H4 (cell line): ENCODE results near the gene TUBA4B. TPM values are rescaled to one million over a fixed set of nuclear protein-coding genes. Genes with fewer than 3 reads are reported as not detected.
"Not testable (repeated sequence)": the region's sequence is repeated elsewhere in the genome, so short reads cannot be mapped to it uniquely, and the experiment has no call there.

Experiments
- DNase-seq: peaks from one replicate; pipeline ENCODE4 v3.0.0-alpha.2; 2015; ENCODE audit warnings: low spot score
- total RNA-seq: library from RNA; depleted of rRNA; stranded (reverse); fragments of >200 nt; shearing (Covaris generic); gene quantifications from 2 replicates; pipeline ENCODE4 v1.2.3, GENCODE V29; 2014

TUBA4B gene
- total RNA-seq, 1 experiment from 2014 or later = not detected

DNA sequence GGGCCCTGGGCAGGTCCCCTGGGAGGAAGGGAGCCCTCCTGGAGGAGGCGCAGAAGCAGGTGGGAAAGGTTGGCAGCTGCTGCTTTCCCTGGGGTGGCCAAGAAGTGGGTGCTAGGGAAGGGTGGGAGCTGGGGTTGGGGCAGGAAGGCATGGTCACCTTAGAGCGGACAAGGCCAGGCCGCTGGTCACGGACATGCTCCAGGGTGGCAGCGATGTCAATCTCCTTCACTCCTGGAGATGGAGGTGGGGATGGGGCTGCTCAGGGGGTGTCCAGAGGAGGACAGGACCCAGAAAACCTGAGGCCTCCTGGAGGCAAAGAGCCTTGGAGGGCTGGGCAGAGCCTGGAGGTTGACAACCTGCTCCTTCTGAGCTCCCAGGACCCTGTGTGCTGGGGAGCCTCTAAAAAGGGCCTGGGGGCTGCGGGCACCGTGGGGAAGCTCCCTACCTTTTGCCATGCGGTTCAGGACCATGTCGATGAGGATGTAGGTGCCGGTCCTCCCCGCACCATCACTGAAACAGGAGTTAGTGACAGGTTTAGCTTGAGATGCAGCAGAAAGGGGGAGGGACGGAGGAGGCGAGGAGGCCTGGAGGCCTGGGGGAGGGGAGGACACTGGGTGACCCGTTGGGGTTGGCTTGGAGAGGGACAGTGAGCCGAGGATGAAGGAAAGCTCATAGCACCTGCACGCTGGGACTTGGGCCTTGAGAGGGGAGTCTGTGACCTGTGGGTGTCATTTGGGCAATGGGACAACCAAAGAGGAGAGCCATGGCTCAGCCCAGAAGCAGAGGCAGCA is 37.5 kb downstream of the TUBA4B start:
- no peak for DNase-seq

- no peak for DNase-seq
Observed at GRCh38 chr2:219291394-219291793, 38.4 kb downstream of the TUBA4B start.

- DNase-seq = no peak
Observed at GRCh38 chr2:219291910-219292490, 39.0 kb downstream of the TUBA4B start.

DNA sequence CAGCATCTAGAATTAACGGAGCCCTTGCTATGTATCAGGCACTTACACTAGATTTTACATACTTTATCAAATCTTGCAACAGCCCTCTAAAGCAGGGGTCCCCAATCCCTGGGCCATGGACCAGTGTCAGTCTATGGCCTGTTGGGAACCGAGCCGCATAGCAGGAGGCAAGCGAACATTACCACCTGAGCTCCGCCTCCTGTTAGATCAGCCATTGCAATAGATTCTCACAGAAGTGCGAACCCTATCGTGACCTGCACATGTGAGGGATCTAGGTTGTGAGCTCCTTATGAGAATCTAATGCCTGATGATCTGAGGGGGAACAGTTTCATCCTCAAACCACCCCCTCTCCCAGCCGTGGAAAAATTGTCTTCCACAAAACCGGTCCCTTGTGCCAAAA is 39.6 kb downstream of the TUBA4B start:
- no peak for DNase-seq

- DNase-seq = no peak
Observed at GRCh38 chr2:219293736-219294231, 40.7 kb downstream of the TUBA4B start.

DNA sequence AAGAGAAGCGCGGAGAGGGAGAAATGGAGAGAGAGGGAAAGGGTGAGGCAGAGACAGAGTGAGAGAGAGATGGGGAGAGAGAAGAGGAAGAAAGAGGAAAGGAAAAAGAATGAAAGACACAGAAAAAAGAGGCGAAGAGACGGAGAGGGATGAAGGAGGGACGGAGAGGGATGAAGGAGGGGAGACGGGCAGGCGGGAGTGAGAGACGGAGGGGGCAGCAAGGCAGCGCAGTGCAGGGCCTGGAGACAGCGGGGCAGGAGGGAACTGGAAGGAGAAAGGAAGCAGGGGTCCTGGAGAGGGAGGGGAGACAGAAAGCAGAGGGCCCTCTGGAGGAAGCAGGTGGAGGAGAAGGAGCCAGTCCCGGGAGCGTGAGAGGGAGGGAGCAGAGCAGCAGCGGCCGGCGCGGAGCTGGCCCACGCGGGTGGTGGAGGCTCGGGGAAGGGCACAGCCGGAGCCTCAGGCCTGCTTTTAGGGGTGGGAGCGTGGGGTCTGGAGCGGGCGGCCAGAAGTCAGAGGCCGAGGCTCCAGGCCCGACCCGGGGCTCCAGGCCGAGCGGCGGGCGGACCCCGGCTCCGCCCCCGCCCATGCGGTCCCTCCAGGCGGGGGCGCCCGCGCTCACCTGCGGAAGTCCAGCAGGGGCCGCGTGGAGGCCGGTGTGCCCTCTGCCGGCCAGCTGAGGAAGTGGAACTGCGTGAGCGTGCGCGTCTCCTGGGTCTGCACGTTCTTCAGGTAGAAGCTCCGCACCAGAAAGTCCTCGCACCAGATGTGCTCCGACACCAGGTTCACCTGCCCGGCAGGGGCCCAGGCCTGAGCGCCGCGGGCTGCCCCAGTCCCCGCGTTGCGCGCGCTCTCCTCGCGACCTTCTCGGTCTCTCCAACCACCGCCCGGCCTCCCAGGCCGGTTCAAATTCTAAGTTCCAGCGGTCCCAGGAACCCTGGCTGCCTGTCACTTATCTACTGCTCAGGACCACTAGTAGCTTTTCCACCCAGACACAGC is 41.6 kb downstream of the TUBA4B start:
- DNase-seq = peak; percentile 61

DNA sequence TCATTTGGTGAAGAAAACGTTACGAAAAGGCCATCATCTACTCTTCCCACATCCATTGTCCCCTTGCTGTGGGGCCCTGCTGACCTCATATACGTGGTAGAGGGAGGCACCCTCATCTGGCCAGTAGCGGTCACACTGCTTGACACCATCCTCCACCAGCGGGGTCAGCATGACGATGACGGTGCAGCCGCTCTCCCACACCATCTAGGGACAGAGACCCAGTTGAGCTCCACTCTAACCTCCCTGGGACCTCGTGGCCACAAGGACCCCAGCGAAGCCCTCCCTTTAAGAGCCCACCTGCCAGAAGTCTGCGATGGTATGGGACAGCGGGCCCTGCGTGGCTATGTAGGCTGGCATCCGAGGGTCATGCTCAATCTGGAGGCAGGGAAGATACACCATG is 43.1 kb downstream of the TUBA4B start:
- DNase-seq = no peak

GRCh38 chr2:219296631-219297391 is 43.8 kb downstream of the TUBA4B start:
- DNase-seq = no peak

- no peak for DNase-seq
Observed at GRCh38 chr2:219297766-219298456, 44.9 kb downstream of the TUBA4B start.

- DNase-seq = peak; percentile 59
Observed at GRCh38 chr2:219298759-219299371, 45.8 kb downstream of the TUBA4B start.

- DNase-seq = no peak
Observed at GRCh38 chr2:219299372-219299760, 46.3 kb downstream of the TUBA4B start.

- DNase-seq = no peak
Observed at GRCh38 chr2:219300022-219300421, 47.0 kb downstream of the TUBA4B start.

DNA sequence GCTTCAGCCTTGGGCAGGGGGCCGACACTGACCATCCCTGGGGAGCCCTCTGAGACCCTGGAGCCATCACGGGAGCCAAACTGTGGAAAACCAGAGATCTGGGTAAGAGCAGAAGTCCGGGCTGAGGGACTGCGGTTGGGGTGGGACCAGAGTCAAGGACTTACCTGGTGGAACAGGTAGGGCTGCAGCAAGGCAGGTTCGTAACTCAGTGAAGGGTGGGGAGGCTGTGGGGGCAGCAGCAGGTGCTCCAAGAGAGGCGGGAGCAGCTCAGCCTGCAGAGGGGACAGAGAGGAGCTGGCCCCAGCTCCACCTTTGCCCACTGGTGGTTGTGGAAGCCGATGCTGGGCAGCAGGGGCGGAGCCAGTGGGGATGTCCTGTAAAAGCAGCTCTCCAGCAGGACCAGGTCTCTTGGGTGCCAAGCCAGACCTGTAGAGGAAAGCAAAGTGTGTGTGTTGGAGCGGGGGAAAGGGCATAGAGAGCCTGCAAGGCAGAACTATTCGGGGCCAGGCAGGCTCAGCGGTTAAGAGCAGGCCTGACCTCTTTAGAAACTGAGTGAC is 49.4 kb downstream of the TUBA4B start:
- no peak for DNase-seq

- no peak for DNase-seq
Observed at GRCh38 chr2:219304223-219304622, 51.2 kb downstream of the TUBA4B start.

DNA sequence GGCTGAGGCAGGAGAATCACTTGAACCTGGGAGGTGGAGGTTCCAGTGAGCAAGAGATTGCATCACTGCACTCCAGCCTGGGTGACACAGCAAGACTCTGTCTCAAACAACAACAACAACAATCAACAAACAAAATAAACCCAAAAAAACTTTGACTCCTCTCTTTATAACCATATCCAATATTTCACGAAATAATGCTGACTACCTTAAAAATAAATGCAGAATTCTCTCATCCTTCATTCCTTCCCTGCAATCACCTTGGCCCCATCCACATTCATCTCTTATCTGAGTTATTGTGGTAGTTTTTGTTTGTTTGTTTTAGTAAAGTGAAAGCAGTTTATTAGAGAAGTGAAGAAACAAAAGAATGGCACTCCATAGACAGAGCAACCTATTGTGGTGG is 53.0 kb downstream of the TUBA4B start:
- no peak for DNase-seq

DNA sequence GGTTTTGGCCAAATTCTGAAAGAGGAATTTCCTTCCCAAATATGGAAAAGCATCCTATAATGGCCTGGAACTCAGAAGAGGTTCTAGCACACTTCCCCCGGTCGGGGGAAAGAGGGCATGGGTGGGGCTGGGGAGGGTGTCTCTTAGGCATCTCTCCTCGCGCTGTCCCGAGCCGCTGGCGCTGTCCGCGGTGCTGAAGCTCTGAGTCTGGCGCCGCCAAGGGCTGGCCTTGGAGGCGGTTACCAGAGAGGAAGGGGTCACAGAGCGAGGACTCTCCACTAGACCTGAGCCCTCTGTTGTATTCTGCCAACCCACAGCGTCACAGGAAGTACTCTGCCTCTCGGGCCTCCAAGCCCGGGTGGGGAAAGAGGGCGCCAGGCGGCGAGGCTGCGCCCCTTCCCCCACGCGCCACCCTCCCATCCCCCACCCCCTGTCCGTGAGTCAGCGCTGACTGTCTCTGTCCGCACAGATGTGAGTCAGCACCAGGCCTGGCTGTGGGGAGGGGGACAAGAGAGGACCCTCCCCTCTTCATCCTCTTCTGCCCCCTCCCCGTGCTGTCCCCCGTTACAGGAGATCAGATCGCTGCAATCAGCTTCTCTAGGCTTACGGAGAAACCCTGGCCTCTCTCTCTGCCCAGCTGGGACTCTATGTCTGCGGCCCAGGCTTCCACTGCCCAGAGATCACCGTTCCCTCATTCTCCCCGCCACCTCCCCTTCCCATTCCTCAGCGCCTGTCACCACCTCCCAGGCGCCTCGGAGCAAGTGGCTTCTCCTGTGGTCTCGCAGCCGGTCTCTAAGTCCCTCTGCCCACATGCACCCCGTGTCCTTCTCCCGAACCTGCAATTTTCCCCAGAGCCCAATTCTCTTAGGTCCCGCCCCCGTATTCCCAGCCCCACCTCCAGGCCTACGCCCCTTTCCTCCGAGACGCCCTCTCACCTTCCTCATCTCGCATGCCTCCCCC is 55.4 kb downstream of the TUBA4B start:
- peak; percentile 61 for DNase-seq

GRCh38 chr2:219309278-219309677 is 56.2 kb downstream of the TUBA4B start, which contains the start of gene PTPRN:
Gene PTPRN (minus strand): TSS chr2:219309401. CDS start chr2:219309332, 69 bp downstream.
- DNase-seq = no peak

- DNase-seq = not testable (repeated sequence)
Observed at GRCh38 chr2:219312683-219313263, 59.7 kb downstream of the TUBA4B start.
